Neuron (in vitro differentiated cells): ENCODE data around the gene KCTD6.
"Not testable (repeated sequence)": the region's sequence is repeated elsewhere in the genome, so short reads cannot be mapped to it uniquely, and the experiment has no call there.

Experiments
- H2AFZ ChIP-seq: one replicate; pipeline ENCODE4 v1.6.1; 2013; ENCODE audit warnings: low read depth, mild to moderate bottlenecking, inconsistent platforms, low read length, moderate library complexity
- H3K27me3 ChIP-seq: one replicate; pipeline ENCODE4 v1.6.1; 2013; ENCODE audit warnings: low read length; ENCODE audit not compliant: insufficient read depth
- H3K36me3 ChIP-seq: one replicate; pipeline ENCODE4 v1.6.1; 2013; ENCODE audit warnings: low read length; ENCODE audit not compliant: insufficient read depth
- H3K4me1 ChIP-seq: one replicate; pipeline ENCODE4 v1.6.1; 2013; ENCODE audit warnings: low read length; ENCODE audit not compliant: insufficient read depth
- H3K4me3 ChIP-seq: 2 replicates; pipeline ENCODE4 v1.5.1; 2013; ENCODE audit warnings: mild to moderate bottlenecking, low read length, moderate library complexity
- H3K9me3 ChIP-seq: one replicate; pipeline ENCODE4 v1.6.1; 2013; ENCODE audit warnings: low read length

The KCTD6 gene

GRCh38 chr3:58521917-58522631, 30.2 kb downstream of the KCTD6 start:
- Histone ChIP-seq H3K4me1 (peaks cover 15% of the 10 kb centered on the region), H3K4me3 (no peak overlapping the region), H3K36me3 (no peaks in the 10 kb centered on the region), H3K9me3 (peaks cover 2% of the 10 kb centered on the region), H2AFZ (no peak overlapping the region), H3K27me3 (no peaks in the 10 kb centered on the region)

GRCh38 chr3:58522759-58523425, 31.0 kb downstream of the KCTD6 start:
- Histone ChIP-seq H3K36me3 (no peaks in the 10 kb centered on the region), H3K9me3 (peaks cover 2% of the 10 kb centered on the region), H3K4me3 (no peak overlapping the region), H2AFZ (no peak overlapping the region), H3K4me1 (peaks cover 15% of the 10 kb centered on the region), H3K27me3 (no peaks in the 10 kb centered on the region)

DNA sequence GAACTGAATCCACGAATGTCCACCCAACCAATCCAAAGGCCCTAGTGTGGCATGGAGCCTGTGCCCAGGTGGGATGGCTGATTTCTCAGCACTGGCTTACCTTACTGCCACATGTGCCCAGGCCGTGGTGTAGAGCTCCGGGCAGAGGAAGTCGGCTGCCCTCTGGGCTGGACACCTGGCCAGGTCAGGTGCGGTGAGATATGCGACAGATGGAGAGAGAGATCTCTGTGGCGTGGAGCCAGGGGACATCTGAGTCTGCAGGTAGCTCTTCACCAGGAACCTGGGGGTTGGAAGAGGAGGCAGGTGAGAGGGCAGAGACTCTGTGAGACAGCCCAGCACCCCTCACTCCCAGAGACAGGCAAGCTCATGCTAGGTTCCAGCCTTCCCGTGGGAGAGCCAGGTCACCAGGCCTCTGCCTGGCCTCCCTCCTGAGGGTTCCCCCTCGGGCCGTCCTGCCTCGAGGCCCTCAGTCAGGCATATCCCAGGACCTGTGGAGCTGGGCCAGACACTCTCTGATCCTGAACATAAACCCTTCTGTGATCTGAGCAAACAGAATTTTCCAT, 32.5 kb downstream of the KCTD6 start:
- H3K36me3 ChIP-seq, result no peaks in the 10 kb centered on the region
- no peaks in the 10 kb centered on the region for H3K27me3 ChIP-seq

GRCh38 chr3:58526515-58526957, 34.6 kb downstream of the KCTD6 start:
- H3K27me3 ChIP-seq, result no peaks in the 10 kb centered on the region
- no peak overlapping the region for H2AFZ ChIP-seq
- H3K36me3 ChIP-seq, result no peaks in the 10 kb centered on the region
- H3K4me3 ChIP-seq, result no peak overlapping the region
- H3K4me1 ChIP-seq, result peaks cover 11% of the 10 kb centered on the region
- peaks cover 2% of the 10 kb centered on the region for H3K9me3 ChIP-seq

More for the DNA sequence above, 32.5 kb downstream of the KCTD6 start:
- Histone ChIP-seq H2AFZ (no peak overlapping the region), H3K4me1 (peaks cover 12% of the 10 kb centered on the region), H3K9me3 (peaks cover 2% of the 10 kb centered on the region), H3K4me3 (no peak overlapping the region)

- not testable (repeated sequence) for H3K9me3 ChIP-seq, H3K36me3 ChIP-seq, H2AFZ ChIP-seq, H3K27me3 ChIP-seq, H3K4me1 ChIP-seq, H3K4me3 ChIP-seq
Measured at GRCh38 chr3:58527440-58527839, 35.5 kb downstream of the KCTD6 start.

GRCh38 chr3:58528629-58529028, 36.7 kb downstream of the KCTD6 start:
- H3K27me3 ChIP-seq, result no peaks in the 10 kb centered on the region
- H3K9me3 ChIP-seq, result peaks cover 2% of the 10 kb centered on the region
- no peak overlapping the region for H3K4me3 ChIP-seq
- H2AFZ ChIP-seq, result no peak overlapping the region
- H3K4me1 ChIP-seq, result no peaks in the 10 kb centered on the region
- no peaks in the 10 kb centered on the region for H3K36me3 ChIP-seq

DNA sequence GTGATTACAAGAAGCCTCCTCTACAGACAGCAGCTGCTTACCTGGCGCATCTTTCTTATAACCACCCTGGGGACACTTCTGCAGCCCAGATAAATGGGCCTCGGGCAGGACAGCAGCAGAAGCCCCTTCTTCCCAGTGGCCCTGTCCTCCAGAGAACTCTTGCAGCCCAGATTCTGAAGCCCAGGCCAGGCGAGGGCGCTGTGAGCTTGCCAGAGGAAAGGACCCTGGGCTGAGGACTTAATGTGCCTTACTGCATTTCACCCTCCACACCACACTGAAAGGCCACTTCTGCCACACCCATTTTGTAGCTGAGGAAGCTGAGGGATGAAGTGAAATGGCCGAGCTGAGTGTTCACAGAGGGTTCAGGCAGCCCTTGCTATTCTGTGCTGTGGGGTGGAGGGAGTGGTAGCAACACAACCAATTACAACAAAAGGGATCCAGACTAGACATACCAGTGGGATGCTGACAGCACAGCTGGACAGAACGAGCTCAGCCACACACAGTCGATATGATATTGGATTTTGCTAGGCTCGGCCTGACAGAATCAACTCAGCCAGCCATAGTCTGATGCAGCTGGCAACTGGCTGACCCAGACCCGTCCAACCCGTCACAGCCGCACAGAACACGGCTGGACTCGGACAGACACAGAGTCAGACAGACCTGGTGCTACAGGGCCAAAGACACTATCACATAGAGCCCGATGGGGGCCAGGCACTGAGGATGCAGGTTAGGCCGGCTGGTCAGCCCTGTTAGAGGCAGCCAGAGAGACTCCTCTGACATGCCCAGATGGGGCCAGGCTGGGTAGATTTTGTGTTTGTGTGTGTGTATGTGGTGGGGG, 37.8 kb downstream of the KCTD6 start:
- Histone ChIP-seq H3K4me3 (no peak overlapping the region), H2AFZ (no peak overlapping the region), H3K27me3 (no peaks in the 10 kb centered on the region), H3K4me1 (no peaks in the 10 kb centered on the region), H3K36me3 (no peaks in the 10 kb centered on the region), H3K9me3 (peaks cover 2% of the 10 kb centered on the region)

DNA sequence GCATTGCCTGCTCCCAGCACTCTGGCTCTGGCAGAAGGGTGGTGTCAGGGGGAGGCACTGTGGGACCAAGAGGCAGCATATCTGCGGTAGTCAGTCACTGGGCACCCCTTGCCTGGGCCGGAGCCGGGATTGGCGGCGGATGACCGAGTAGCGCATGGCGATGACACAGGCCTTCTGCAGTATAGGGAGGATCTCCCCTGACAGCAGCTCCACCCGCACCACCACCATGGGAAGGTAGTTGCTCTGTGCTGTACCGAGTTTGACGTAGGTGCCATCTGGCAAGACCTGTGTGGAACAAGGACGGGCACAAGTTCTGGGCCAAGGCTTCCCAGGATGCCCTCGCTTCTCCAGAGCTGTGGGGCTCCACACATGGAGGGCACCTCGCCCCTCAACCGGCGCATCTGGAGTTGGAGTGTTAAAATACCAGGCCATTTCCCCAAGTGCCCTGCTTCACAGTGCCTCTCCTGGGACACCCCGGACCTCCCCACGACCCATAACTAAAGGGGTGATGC, 38.5 kb downstream of the KCTD6 start:
- Histone ChIP-seq H3K4me3 (no peak overlapping the region), H3K4me1 (no peaks in the 10 kb centered on the region), H3K9me3 (peaks cover 5% of the 10 kb centered on the region), H2AFZ (no peak overlapping the region), H3K27me3 (no peaks in the 10 kb centered on the region), H3K36me3 (no peaks in the 10 kb centered on the region)

DNA sequence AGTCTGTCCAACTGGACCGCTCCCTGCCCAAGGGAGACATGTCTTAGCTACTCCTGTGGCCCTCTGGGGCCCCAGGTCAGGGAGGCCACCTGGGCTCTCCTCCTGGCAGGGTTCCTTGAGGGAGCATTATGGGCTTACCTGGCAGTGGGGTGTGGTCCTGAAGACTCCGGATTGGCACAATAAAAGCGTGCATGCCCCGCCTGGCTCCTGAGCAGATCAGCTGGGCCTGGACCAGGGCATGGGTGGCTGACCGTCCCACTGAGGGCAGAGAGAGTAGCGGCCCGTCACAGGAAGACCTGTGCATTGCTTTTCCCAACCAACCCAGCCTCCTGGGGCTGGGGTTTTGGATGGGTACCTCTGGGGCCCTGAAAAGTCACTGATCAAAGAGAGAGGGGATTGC, 39.7 kb downstream of the KCTD6 start:
- Histone ChIP-seq H3K9me3 (peaks cover 4% of the 10 kb centered on the region), H3K4me1 (peaks cover under 1% of the 10 kb centered on the region), H3K4me3 (no peak overlapping the region), H3K36me3 (no peaks in the 10 kb centered on the region), H2AFZ (no peak overlapping the region), H3K27me3 (no peaks in the 10 kb centered on the region)

GRCh38 chr3:58531956-58532355, 40.1 kb downstream of the KCTD6 start:
- Histone ChIP-seq H3K4me1 (peaks cover 4% of the 10 kb centered on the region), H3K4me3 (no peak overlapping the region), H2AFZ (no peak overlapping the region), H3K27me3 (no peaks in the 10 kb centered on the region), H3K9me3 (peaks cover 3% of the 10 kb centered on the region), H3K36me3 (no peaks in the 10 kb centered on the region)

DNA sequence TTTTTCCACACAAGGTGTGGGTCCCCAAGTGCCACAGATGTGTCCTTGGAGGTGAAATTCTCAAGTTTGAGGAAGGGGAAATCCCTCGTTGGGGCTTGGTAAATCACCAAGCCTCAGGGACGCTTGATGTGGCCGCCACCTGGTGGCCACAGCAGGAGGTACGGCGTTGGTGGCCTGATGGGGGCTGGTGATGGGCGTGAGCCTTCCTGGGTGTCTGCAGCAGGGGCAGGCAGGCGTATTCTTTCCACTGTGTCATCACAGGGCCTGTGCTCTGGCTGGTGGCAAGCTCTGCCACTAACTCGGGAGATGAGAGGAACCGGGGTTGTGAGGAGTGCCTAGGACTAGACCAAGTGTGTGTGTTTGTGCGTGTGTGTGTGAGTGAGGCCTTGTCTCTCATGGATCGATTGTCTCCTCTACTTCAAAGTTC, 40.9 kb downstream of the KCTD6 start:
- peaks cover 3% of the 10 kb centered on the region for H3K9me3 ChIP-seq
- no peaks in the 10 kb centered on the region for H3K27me3 ChIP-seq
- H2AFZ ChIP-seq, result no peak overlapping the region
- H3K4me3 ChIP-seq, result no peak overlapping the region
- peaks cover 7% of the 10 kb centered on the region for H3K4me1 ChIP-seq
- no peaks in the 10 kb centered on the region for H3K36me3 ChIP-seq

GRCh38 chr3:58534592-58535494, 42.9 kb downstream of the KCTD6 start:
- no peaks in the 10 kb centered on the region for H3K36me3 ChIP-seq
- H3K4me1 ChIP-seq, result peaks cover 14% of the 10 kb centered on the region

More at GRCh38 chr3:58534592-58535494, 42.9 kb downstream of the KCTD6 start:
- no peaks in the 10 kb centered on the region for H3K27me3 ChIP-seq
- no peak overlapping the region for H3K4me3 ChIP-seq
- H3K9me3 ChIP-seq, result peaks cover 3% of the 10 kb centered on the region
- H2AFZ ChIP-seq, result no peak overlapping the region
